Measurements from ENCODE around the gene KLRC3.

The KLRC3 gene

DNA sequence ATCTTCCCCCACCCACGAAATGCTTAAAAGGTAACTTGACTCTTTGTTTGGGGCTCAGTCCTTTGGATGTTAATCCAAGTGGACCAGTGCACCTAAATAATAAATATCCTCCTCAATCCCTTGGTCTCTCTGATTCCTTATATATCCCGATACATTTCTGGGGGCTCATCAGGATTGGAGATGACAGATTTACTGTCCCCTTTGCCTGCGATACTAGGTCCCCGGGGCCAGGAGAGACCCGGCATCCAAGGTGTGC, 56.8 kb downstream of the KLRC3 start:
- H3K79me2 ChIP-seq (ENCODE audit: insufficient read depth, low read length): no peaks in the 10 kb centered on the region
- no peaks in the 10 kb centered on the region for H3K27me3 ChIP-seq (ENCODE audit: insufficient read depth, low read length)
- H4K20me1 ChIP-seq (ENCODE audit: insufficient read depth, low read length): no peaks in the 10 kb centered on the region
- H3F3A ChIP-seq (ENCODE audit: insufficient read depth, low read length): no peaks in the 10 kb centered on the region
- peaks cover 68% of the 10 kb centered on the region for H3K4me1 ChIP-seq (ENCODE audit: insufficient read depth, low read length, severe bottlenecking)
- H2AFZ ChIP-seq (ENCODE audit: low read length): no peak overlapping the region
- TF ChIP-seq EZH2 (IDR thresholded peaks at IDR 0.05; ENCODE audit: borderline replicate concordance, low read length): no peak
- no peak for TF ChIP-seq CTCF (IDR thresholded peaks at IDR 0.05; ENCODE audit: low read length)
- H3K4me2 ChIP-seq (ENCODE audit: low read length): peak overlapping the region; percentile 80
- peaks cover 47% of the 10 kb centered on the region for H3K36me3 ChIP-seq (ENCODE audit: insufficient read depth, low read length)
- no peaks in the 10 kb centered on the region for H3K9me2 ChIP-seq (ENCODE audit: low read depth, low read length)
- H3K4me3 ChIP-seq (ENCODE audit: low read depth, low read length, poor library complexity, severe bottlenecking): peak overlapping the region; percentile 60
- no peaks in the 10 kb centered on the region for H3K9me3 ChIP-seq (ENCODE audit: low read length)
- H3K27ac ChIP-seq (ENCODE audit: low read depth, low read length, poor library complexity, severe bottlenecking): peak overlapping the region; percentile 90
- peak overlapping the region; percentile 67 for H3K9ac ChIP-seq (ENCODE audit: low read length)

- Histone ChIP-seq H3K9me2 (ENCODE audit: low read depth, low read length) (no peaks in the 10 kb centered on the region), H4K20me1 (ENCODE audit: insufficient read depth, low read length) (no peaks in the 10 kb centered on the region), H3K9ac (ENCODE audit: low read length) (peak overlapping the region; percentile 67; the same call in 1 of the 2 replicates), H3K4me1 (ENCODE audit: insufficient read depth, low read length, severe bottlenecking) (peaks cover 63% of the 10 kb centered on the region), H3K4me3 (ENCODE audit: low read depth, low read length, poor library complexity, severe bottlenecking) (peak overlapping the region; percentile 60), H3K36me3 (ENCODE audit: insufficient read depth, low read length) (peaks cover 47% of the 10 kb centered on the region), H3K79me2 (ENCODE audit: insufficient read depth, low read length) (no peaks in the 10 kb centered on the region), H3K4me2 (ENCODE audit: low read length) (peak overlapping the region; percentile 80), H3F3A (ENCODE audit: insufficient read depth, low read length) (no peaks in the 10 kb centered on the region), H3K27ac (ENCODE audit: low read depth, low read length, poor library complexity, severe bottlenecking) (peak overlapping the region; percentile 90), H3K9me3 (ENCODE audit: low read length) (no peaks in the 10 kb centered on the region), H3K27me3 (ENCODE audit: insufficient read depth, low read length) (no peaks in the 10 kb centered on the region), H2AFZ (ENCODE audit: low read length) (no peak overlapping the region)
- no peak for TF ChIP-seq EZH2 (IDR thresholded peaks at IDR 0.05; ENCODE audit: borderline replicate concordance, low read length)
- no peak for TF ChIP-seq CTCF (IDR thresholded peaks at IDR 0.05; ENCODE audit: low read length)
Measured at GRCh38 chr12:10362828-10363657, 57.4 kb downstream of the KLRC3 start.

DNA sequence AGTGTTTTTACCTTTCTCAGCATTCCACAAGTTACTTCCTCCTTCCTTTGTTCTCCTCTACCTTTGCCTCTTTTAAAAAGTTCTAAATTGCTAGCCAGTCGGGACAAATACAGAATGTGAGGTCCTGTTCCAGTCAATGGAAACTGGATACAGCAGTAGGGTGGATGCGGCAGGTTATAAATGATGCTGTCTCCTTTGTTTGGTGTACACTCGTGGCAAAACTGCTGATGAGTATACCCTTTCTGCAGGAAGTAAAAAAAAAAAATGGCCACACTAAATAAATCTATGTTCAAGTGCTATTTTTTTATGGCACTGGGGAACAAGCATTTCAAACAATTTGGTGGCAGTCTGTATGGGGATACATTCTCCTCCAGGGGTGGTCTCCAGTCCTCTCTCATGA, 58.1 kb downstream of the KLRC3 start:
- no peaks in the 10 kb centered on the region for H3K79me2 ChIP-seq (ENCODE audit: insufficient read depth, low read length)
- H3K36me3 ChIP-seq (ENCODE audit: insufficient read depth, low read length): peaks cover 44% of the 10 kb centered on the region
- H3K27ac ChIP-seq (ENCODE audit: low read depth, low read length, poor library complexity, severe bottlenecking): peak overlapping the region; percentile 90
- H3K9ac ChIP-seq (ENCODE audit: low read length): no peak overlapping the region
- H3F3A ChIP-seq (ENCODE audit: insufficient read depth, low read length): no peaks in the 10 kb centered on the region
- no peaks in the 10 kb centered on the region for H3K9me2 ChIP-seq (ENCODE audit: low read depth, low read length)
- no peaks in the 10 kb centered on the region for H3K27me3 ChIP-seq (ENCODE audit: insufficient read depth, low read length)
- H3K4me1 ChIP-seq (ENCODE audit: insufficient read depth, low read length, severe bottlenecking): peaks cover 56% of the 10 kb centered on the region
- H3K4me3 ChIP-seq (ENCODE audit: low read depth, low read length, poor library complexity, severe bottlenecking): no peak overlapping the region
- no peak for TF ChIP-seq CTCF (IDR thresholded peaks at IDR 0.05; ENCODE audit: low read length)
- TF ChIP-seq EZH2 (IDR thresholded peaks at IDR 0.05; ENCODE audit: borderline replicate concordance, low read length): no peak
- no peak overlapping the region for H3K4me2 ChIP-seq (ENCODE audit: low read length)
- H3K9me3 ChIP-seq (ENCODE audit: low read length): no peaks in the 10 kb centered on the region
- no peak overlapping the region for H2AFZ ChIP-seq (ENCODE audit: low read length)
- no peaks in the 10 kb centered on the region for H4K20me1 ChIP-seq (ENCODE audit: insufficient read depth, low read length)

All from OCI-LY1 (cell line).